Nephron progenitor cell (in vitro differentiated cells): ENCODE results near the gene JCAD.

ENCODE experiments used
- DNase-seq: peaks from one replicate; pipeline ENCODE4 v3.0.0; 2021
- H3K27ac Mint-ChIP-seq: 2 replicates; pipeline ENCODE4 v1.8.0; 2021; ENCODE audit warnings: mild to moderate bottlenecking, moderate library complexity, mixed read lengths
- H3K27me3 Mint-ChIP-seq: 2 replicates; pipeline ENCODE4 v1.8.0; 2021; ENCODE audit warnings: mild to moderate bottlenecking, low read depth, mixed read lengths; ENCODE audit not compliant: poor library complexity
- H3K36me3 Mint-ChIP-seq: 2 replicates; pipeline ENCODE4 v1.8.0; 2021; ENCODE audit warnings: low read depth, mixed read lengths
- H3K4me1 Mint-ChIP-seq: 2 replicates; pipeline ENCODE4 v1.8.0; 2021; ENCODE audit warnings: mixed read lengths
- H3K4me3 Mint-ChIP-seq: 2 replicates; pipeline ENCODE4 v1.8.0; 2021; ENCODE audit warnings: mild to moderate bottlenecking, moderate library complexity, mixed read lengths
- H3K9me3 Mint-ChIP-seq: 2 replicates; pipeline ENCODE4 v1.8.0; 2021; ENCODE audit warnings: mild to moderate bottlenecking, moderate library complexity, mixed read lengths
- TF ChIP-seq, protein P1 (sequence below): fragments of 200-600 bp; sonication (generic); IDR thresholded peaks from 2 replicates; pipeline ENCODE4 v1.5.0; 2021; ENCODE audit warnings: antibody characterized with exemption

JCAD gene

DNA sequence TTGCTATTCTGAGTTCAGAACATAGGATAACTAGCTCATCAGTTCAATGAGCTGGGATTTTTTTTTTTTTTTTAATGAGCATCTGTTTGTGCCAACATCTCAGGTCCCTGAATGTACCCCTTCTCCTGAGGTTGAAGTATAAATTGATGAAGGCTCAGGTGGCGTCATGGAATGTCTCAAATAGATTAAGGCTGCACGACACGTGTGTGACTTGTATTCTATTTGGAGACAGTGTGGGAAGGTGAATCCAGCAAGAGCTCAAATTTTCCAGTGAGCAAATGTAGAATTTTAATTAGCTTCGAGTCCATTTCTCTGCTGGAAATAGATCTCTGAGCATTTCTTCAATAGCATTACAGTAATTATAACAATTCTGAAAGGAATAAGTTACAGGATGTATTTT is 37.2 kb upstream of the JCAD start:
- Mint-ChIP-seq H3K9me3 (no peaks in the 10 kb centered on the region), H3K4me1 (peaks cover 6% of the 10 kb centered on the region), H3K36me3 (no peaks in the 10 kb centered on the region), H3K4me3 (no peak overlapping the region), H3K27me3 (peaks cover 6% of the 10 kb centered on the region), H3K27ac (no peak overlapping the region)
- TF ChIP-seq, protein P1, sequence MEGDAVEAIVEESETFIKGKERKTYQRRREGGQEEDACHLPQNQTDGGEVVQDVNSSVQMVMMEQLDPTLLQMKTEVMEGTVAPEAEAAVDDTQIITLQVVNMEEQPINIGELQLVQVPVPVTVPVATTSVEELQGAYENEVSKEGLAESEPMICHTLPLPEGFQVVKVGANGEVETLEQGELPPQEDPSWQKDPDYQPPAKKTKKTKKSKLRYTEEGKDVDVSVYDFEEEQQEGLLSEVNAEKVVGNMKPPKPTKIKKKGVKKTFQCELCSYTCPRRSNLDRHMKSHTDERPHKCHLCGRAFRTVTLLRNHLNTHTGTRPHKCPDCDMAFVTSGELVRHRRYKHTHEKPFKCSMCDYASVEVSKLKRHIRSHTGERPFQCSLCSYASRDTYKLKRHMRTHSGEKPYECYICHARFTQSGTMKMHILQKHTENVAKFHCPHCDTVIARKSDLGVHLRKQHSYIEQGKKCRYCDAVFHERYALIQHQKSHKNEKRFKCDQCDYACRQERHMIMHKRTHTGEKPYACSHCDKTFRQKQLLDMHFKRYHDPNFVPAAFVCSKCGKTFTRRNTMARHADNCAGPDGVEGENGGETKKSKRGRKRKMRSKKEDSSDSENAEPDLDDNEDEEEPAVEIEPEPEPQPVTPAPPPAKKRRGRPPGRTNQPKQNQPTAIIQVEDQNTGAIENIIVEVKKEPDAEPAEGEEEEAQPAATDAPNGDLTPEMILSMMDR: no peak
- no peak for DNase-seq

DNA sequence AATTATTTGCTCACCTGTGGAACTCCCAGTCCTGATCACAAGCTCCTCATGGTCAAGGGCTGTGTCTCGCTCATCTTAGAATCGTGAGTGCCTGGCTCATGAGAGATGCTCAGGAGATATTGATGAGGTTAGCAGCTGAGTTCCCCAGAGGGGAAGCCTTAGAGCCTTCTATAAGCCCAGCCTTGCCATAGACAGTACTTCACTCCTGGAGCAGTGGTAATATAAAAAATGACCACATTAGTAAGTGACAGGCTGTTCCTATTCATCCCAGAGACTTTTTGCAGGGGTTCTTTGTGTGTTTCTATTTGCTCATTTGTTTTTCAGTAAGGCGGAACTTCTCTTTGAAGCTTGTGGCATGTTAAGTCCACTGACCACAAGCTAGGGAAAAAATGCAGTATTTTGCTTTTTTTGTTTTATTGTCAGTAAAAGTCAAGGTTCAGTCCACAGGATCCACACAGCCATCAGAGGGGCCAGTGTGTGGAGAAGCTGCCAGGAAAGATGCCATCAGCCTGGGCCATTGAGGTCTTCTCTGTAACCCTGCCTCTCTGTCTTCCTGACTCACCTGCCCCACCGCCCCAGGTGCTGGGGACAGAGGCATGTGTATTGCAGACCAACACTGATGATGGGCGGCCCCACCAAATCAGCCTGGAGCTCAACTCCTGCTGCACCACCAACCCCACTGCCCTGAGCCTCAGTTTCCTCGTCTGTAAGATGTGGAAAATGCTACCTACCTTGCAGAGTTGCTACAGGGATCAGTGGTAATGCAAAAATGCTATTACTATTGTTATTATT is 36.4 kb upstream of the JCAD start:
- Mint-ChIP-seq H3K27ac (no peak overlapping the region), H3K9me3 (no peaks in the 10 kb centered on the region), H3K27me3 (peaks cover 4% of the 10 kb centered on the region), H3K36me3 (no peaks in the 10 kb centered on the region), H3K4me1 (peaks cover 10% of the 10 kb centered on the region), H3K4me3 (no peak overlapping the region)
- TF ChIP-seq, protein P1: no peak
- DNase-seq: no peak

DNA sequence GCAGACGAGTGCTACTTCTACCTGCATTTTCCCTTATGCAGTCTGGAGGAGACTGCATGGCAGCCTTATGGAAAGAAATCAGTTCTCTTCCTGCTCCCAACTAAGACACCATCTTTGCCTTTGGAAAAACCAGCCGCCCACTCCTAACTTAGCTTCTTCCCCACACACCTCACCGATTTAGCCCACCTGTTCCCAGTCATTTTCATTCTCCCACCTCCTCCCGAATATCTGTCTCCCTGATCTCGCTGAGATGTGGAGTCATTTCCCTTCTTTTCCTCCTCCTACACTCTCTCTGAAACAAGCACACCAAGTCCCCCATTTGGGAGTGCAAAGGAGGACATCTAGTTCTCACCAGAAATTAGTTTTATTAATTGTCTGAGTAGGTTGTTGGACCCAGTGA is 35.2 kb upstream of the JCAD start:
- no peaks in the 10 kb centered on the region for H3K9me3 Mint-ChIP-seq
- H3K27me3 Mint-ChIP-seq: peaks cover 4% of the 10 kb centered on the region
- TF ChIP-seq, protein P1: no peak
- H3K27ac Mint-ChIP-seq: no peak overlapping the region
- no peak overlapping the region for H3K4me3 Mint-ChIP-seq
- no peak for DNase-seq
- H3K36me3 Mint-ChIP-seq: no peaks in the 10 kb centered on the region
- peaks cover 22% of the 10 kb centered on the region for H3K4me1 Mint-ChIP-seq

DNA sequence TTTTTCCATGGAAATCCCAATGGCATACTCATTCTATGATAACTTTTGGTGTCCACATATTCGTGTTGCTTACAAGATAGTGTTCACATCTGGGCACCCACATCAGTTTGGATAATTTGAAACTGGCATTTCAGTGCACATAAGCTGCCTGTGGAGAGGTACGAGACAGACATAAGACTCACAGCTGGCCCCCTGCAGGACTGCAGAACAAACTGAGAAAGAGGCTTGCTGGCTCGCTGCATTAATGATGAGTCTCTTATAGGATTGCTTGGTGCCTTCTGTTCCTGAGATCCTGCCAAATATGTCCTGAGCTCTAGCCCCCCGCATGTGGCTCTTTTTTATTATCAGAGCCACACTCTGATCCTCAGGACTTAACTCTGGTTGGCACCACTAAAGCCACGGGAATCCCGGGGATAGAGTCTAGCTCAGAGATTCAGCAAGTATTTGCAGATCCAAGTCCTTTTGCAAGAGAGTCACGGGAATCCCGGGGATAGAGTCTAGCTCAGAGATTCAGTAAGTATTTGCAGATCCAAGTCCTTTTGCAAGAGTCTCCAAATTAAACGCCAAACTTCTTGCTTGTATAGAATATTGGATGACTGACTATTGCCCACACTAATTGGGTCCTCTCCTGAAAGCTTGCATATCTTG is 34.0 kb upstream of the JCAD start:
- TF ChIP-seq, protein P1: no peak
- DNase-seq: no peak
- H3K27me3 Mint-ChIP-seq: peaks cover 4% of the 10 kb centered on the region
- H3K27ac Mint-ChIP-seq: no peak overlapping the region
- no peak overlapping the region for H3K4me3 Mint-ChIP-seq
- H3K4me1 Mint-ChIP-seq: peaks cover 31% of the 10 kb centered on the region
- no peaks in the 10 kb centered on the region for H3K9me3 Mint-ChIP-seq
- H3K36me3 Mint-ChIP-seq: no peaks in the 10 kb centered on the region

DNA sequence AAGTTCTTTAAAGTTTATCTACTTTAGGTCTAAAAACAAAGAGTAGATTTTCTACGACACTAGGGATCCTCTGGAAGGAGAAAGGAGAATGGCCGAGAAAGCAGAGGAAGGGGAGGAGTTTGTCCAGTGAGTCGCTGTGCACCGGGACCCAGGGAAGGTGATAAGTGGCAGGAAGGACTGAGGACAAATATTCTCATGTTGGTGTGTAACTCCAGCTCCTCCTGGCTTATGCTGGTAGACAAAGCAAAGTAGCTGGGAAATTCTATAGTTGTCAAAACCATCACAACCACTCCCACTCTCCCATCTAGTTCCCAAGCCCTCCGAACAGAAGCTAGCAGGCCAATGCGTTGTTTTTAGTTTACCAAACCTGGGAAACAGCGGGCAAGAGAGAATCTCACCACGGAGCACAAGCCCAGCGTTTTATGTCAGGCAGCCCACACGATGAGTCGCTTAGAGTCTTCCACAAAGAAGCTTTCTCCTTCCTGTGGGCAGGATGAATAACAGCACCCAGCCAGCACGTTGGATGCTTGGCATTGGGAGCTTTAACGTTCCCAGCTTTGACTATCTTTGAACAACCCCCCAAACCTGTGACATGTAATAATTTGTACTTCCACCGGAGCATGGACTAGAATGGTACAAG is 32.9 kb upstream of the JCAD start:
- TF ChIP-seq, protein P1: no peak
- Mint-ChIP-seq H3K4me3 (no peak overlapping the region), H3K27me3 (peaks cover 4% of the 10 kb centered on the region), H3K9me3 (no peaks in the 10 kb centered on the region), H3K27ac (no peak overlapping the region), H3K36me3 (no peaks in the 10 kb centered on the region), H3K4me1 (peaks cover 37% of the 10 kb centered on the region)
- DNase-seq: no peak
